Keratinocyte (primary cell): ENCODE measurements around the gene SLC35F2. TPM values are rescaled to one million over a fixed set of nuclear protein-coding genes. Genes with fewer than 3 reads are reported as not detected.

ENCODE experiments used
- DNase-seq: peaks from one replicate; pipeline ENCODE4 v3.0.0-alpha.2; 2011; ENCODE audit warnings: low read depth, missing footprints, low spot score
- FAIRE-seq: peaks from 2 replicates; lab custom pipeline; 2011; peaks lifted over from hg19 to GRCh38; lab: Jason Lieb, UNC
- H2AFZ ChIP-seq: 2 replicates; pipeline ENCODE4 v1.6.0; 2012; ENCODE audit warnings: low read length, control low read depth, inconsistent platforms; ENCODE audit not compliant: control insufficient read depth
- H3K27ac ChIP-seq: 2 replicates; pipeline ENCODE4 v1.5.1; 2011; ENCODE audit warnings: low read length; ENCODE audit not compliant: control insufficient read depth, insufficient read depth
- H3K27me3 ChIP-seq: 3 replicates; pipeline ENCODE4 v1.6.0; 2011; ENCODE audit warnings: low read length; ENCODE audit not compliant: control insufficient read depth, insufficient read depth; ENCODE audit errors: extremely low read depth
- H3K36me3 ChIP-seq, 2 experiments: 2 replicates in 1 of 2; 3 replicates in 1 of 2; pipeline ENCODE4 v1.5.1; 2011; ENCODE audit warnings: low read length in 2 of 2, mild to moderate bottlenecking in 1 of 2; ENCODE audit not compliant: control insufficient read depth in 2 of 2, insufficient read depth in 2 of 2; ENCODE audit errors: extremely low read depth in 1 of 2
- H3K4me1 ChIP-seq: 3 replicates; pipeline ENCODE4 v1.5.1; 2011; ENCODE audit warnings: low read length; ENCODE audit not compliant: control insufficient read depth, insufficient read depth; ENCODE audit errors: extremely low read depth
- H3K4me2 ChIP-seq: 3 replicates; pipeline ENCODE4 v1.6.0; 2011; ENCODE audit warnings: low read depth, low read length; ENCODE audit not compliant: control insufficient read depth, insufficient read depth; ENCODE audit errors: extremely low read depth
- H3K4me3 ChIP-seq, 3 experiments: fragments of 200-600 bp in 1 of 3; sonication (generic) in 1 of 3; 2 replicates in 2 of 3; 3 replicates in 1 of 3; pipeline ENCODE4 v1.5.1; 2011 to 2016; ENCODE audit warnings: low read length in 3 of 3, mild to moderate bottlenecking in 3 of 3, control low read depth in 2 of 3, inconsistent platforms in 1 of 3, low read depth in 1 of 3, mixed read lengths in 1 of 3, mixed run types in 1 of 3, moderate library complexity in 1 of 3; ENCODE audit not compliant: control insufficient read depth in 2 of 3, insufficient read depth in 2 of 3; ENCODE audit errors: extremely low read depth in 1 of 3
- H3K79me2 ChIP-seq: 2 replicates; pipeline ENCODE4 v1.6.0; 2012; ENCODE audit warnings: low read length; ENCODE audit not compliant: control insufficient read depth, insufficient read depth
- H3K9ac ChIP-seq: 3 replicates; pipeline ENCODE4 v1.6.0; 2011; ENCODE audit warnings: low read length; ENCODE audit not compliant: control insufficient read depth, insufficient read depth; ENCODE audit errors: extremely low read depth
- H3K9me1 ChIP-seq: 3 replicates; pipeline ENCODE4 v1.6.0; 2011; ENCODE audit warnings: low read length; ENCODE audit not compliant: control insufficient read depth, insufficient read depth; ENCODE audit errors: extremely low read depth
- H3K9me3 ChIP-seq: 2 replicates; pipeline ENCODE4 v1.5.1; 2012; ENCODE audit warnings: low read depth, low read length; ENCODE audit not compliant: control insufficient read depth
- H4K20me1 ChIP-seq: 3 replicates; pipeline ENCODE4 v1.6.0; 2011; ENCODE audit warnings: low read length; ENCODE audit not compliant: control insufficient read depth, insufficient read depth; ENCODE audit errors: extremely low read depth
- CTCF ChIP-seq, 3 experiments: IDR thresholded peaks in 1 of 3; conservative IDR thresholded peaks in 1 of 3; optimal IDR thresholded peaks in 1 of 3; 2 replicates in 2 of 3; 3 replicates in 1 of 3; pipeline versions ENCODE3 to v1.5.1; 2011; ENCODE audit warnings: low read length in 3 of 3, mild to moderate bottlenecking in 3 of 3, moderate library complexity in 2 of 3, control low read depth in 1 of 3, inconsistent platforms in 1 of 3; ENCODE audit not compliant: insufficient read depth in 2 of 3; ENCODE audit errors: extremely low read depth in 1 of 3
- EZH2 ChIP-seq: IDR thresholded peaks from one replicate; pipeline ENCODE4 v1.6.1; 2012; ENCODE audit warnings: inconsistent platforms, mild to moderate bottlenecking, low read length, moderate library complexity
- dilution Hi-C: fragments of 300-500 bp; cut with MboI; formaldehyde crosslinking; loops from one replicate; pipeline ENCODE4 v1.7.0; 2020; ENCODE audit warnings: low sequenced_read_pairs; ENCODE audit not compliant: extremely low pct_ligation_motif_present
- polyA plus RNA-seq, 5 experiments: library from polyadenylated mRNA; depleted of rRNA in 3 of 5; stranded (reverse) in 3 of 5; stranded (forward) in 1 of 5; unstranded in 1 of 5; fragments of >200 nt; gene quantifications; 1 replicate in 1 of 5; 2 replicates in 3 of 5; 3 replicates in 1 of 5; pipeline versions ENCODE4 v1.2.1 to v1.2.3, GENCODE V29; 2011 to 2012; ENCODE audit warnings: missing spikeins in 2 of 5, low read depth in 1 of 5, low replicate concordance in 1 of 5

SLC35F2 gene
- polyA plus RNA-seq, 1 donor (not counting 4 experiments of a cell fraction or from before 2014, with no cell fraction given) = 47.2 TPM

GRCh38 chr11:107752508-107752907, 106.1 kb downstream of the SLC35F2 start:
- H3K4me2 ChIP-seq = no peak overlapping the region
- no peak overlapping the region for H2AFZ ChIP-seq
- FAIRE-seq = no peak
- no peaks in the 10 kb centered on the region for H3K9me1 ChIP-seq
- TF ChIP-seq CTCF (optimal IDR thresholded peaks at IDR 0.05 in 1 of 3, IDR thresholded peaks at IDR 0.05 in 1 of 3, conservative IDR thresholded peaks at IDR 0.05 in 1 of 3; ENCODE audit: extremely low read depth in 1 of 3, insufficient read depth in 2 of 3, low read length in 3 of 3) (no peak), EZH2 (no peak)
- DNase-seq = no peak
- H4K20me1 ChIP-seq = no peaks in the 10 kb centered on the region
- H3K4me3 ChIP-seq = no peak overlapping the region
- dilution Hi-C loops = no loop called here
- no peaks in the 10 kb centered on the region for H3K27me3 ChIP-seq
- H3K36me3 ChIP-seq = no peaks in the 10 kb centered on the region
- H3K4me1 ChIP-seq = no peaks in the 10 kb centered on the region
- no peaks in the 10 kb centered on the region for H3K79me2 ChIP-seq
- H3K9me3 ChIP-seq = no peaks in the 10 kb centered on the region
- H3K9ac ChIP-seq = no peak overlapping the region
- no peak overlapping the region for H3K27ac ChIP-seq

- Histone ChIP-seq H3K4me2 (no peak overlapping the region), H3K36me3 (no peaks in the 10 kb centered on the region), H3K27me3 (no peaks in the 10 kb centered on the region), H3K79me2 (no peaks in the 10 kb centered on the region), H3K9me3 (no peaks in the 10 kb centered on the region), H3K4me3 (no peak overlapping the region), H3K27ac (no peak overlapping the region), H3K4me1 (no peaks in the 10 kb centered on the region), H3K9me1 (no peaks in the 10 kb centered on the region), H4K20me1 (no peaks in the 10 kb centered on the region), H2AFZ (no peak overlapping the region), H3K9ac (no peak overlapping the region)
- TF ChIP-seq EZH2 (no peak), CTCF (optimal IDR thresholded peaks at IDR 0.05 in 1 of 3, IDR thresholded peaks at IDR 0.05 in 1 of 3, conservative IDR thresholded peaks at IDR 0.05 in 1 of 3; ENCODE audit: extremely low read depth in 1 of 3, insufficient read depth in 2 of 3, low read length in 3 of 3) (no peak)
- dilution Hi-C loops = no loop called here
- DNase-seq = no peak
- no peak for FAIRE-seq
Measured at GRCh38 chr11:107751082-107751481, 107.5 kb downstream of the SLC35F2 start.
